ENCODE measurements around the gene ASB5.
A peak's percentile ranks its signal among the peaks of the same experiment; 100 is the strongest.
"Not testable (repeated sequence)": the region's sequence is repeated elsewhere in the genome, so short reads cannot be mapped to it uniquely, and the experiment has no call there.

Gene ASB5

DNA sequence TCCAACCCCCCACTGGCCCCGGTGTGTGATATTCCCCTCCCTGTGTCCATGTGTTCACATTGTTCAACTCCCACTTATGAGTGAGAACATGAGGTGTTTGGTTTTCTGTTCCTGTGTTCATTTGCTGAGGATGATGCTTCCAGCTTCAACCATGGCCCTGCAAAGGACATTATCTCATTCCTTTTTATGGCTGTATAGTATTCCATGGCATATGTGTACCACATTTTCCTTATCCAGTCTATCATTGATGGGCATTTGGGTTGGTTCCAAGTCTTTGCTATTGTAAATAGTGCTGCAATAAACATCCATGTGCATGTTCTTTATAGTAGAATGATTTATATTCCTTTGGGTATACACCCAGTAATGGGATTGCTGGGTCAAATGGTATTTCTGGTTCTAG, 10.5 kb upstream of the ASB5 start:
- not testable (repeated sequence) for H3K79me2 ChIP-seq (ENCODE audit: control insufficient read depth, insufficient read depth, low read length, unreplicated experiment); H2AFZ ChIP-seq (ENCODE audit: low read length, unreplicated experiment); H3K27ac ChIP-seq (ENCODE audit: low read depth, low read length); H3K4me3 ChIP-seq (ENCODE audit: low read depth, low read length); H3K4me1 ChIP-seq (ENCODE audit: control insufficient read depth, insufficient read depth, low read length, unreplicated experiment); H3K36me3 ChIP-seq (ENCODE audit: insufficient read depth, low read length); H3K27me3 ChIP-seq (ENCODE audit: insufficient read depth, low read length)

DNA sequence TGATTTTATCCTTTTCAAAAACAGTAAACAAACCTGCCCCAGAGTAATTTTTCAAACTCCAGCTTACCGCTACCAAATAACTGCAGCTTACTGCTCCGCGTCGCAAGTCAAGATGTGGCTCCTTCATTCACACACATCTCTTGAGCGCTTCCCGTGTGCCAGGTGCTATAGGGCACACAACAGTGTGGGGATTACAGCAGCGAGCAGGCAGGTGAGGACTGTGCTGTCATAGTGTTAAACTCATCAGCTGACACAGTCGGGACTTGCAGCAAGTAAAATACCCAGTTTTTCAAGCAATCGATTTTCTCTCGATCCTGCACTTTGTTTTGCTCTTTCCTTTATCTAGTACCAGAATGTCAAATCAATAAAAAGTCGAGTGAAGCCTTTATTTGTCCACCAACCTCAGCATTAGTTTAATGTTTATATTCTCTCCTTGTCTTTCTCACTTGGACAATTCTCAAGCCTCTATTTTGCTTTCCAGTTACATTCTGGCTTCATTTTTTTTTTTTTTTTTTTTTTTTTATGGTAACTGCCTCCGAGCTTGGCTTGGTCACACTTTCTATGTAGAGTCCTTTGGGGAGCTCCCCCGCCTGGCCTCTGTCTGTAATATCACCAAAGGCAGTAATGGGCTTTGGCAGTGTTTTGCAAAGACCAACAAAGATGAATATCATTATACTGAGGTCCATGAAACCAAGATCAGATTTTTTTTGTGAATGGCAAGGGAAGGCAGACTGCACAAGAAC, 8.3 kb upstream of the ASB5 start:
- H3K79me2 ChIP-seq (ENCODE audit: control insufficient read depth, insufficient read depth, low read length, unreplicated experiment), result no peaks in the 10 kb centered on the region
- no peaks in the 10 kb centered on the region for H3K36me3 ChIP-seq (ENCODE audit: insufficient read depth, low read length)
- H3K27me3 ChIP-seq (ENCODE audit: insufficient read depth, low read length), result no peaks in the 10 kb centered on the region
- no peak overlapping the region for H2AFZ ChIP-seq (ENCODE audit: low read length, unreplicated experiment)
- H3K4me1 ChIP-seq (ENCODE audit: control insufficient read depth, insufficient read depth, low read length, unreplicated experiment), result peaks cover 22% of the 10 kb centered on the region
- H3K27ac ChIP-seq (ENCODE audit: low read depth, low read length), result no peak overlapping the region
- no peak overlapping the region for H3K4me3 ChIP-seq (ENCODE audit: low read depth, low read length)

- Histone ChIP-seq H3K27me3 (ENCODE audit: insufficient read depth, low read length) (no peaks in the 10 kb centered on the region), H3K4me1 (ENCODE audit: control insufficient read depth, insufficient read depth, low read length, unreplicated experiment) (peaks cover 28% of the 10 kb centered on the region), H3K4me3 (ENCODE audit: low read depth, low read length) (no peak overlapping the region), H2AFZ (ENCODE audit: low read length, unreplicated experiment) (no peak overlapping the region), H3K27ac (ENCODE audit: low read depth, low read length) (no peak overlapping the region), H3K79me2 (ENCODE audit: control insufficient read depth, insufficient read depth, low read length, unreplicated experiment) (no peaks in the 10 kb centered on the region), H3K36me3 (ENCODE audit: insufficient read depth, low read length) (no peaks in the 10 kb centered on the region)
Observed at GRCh38 chr4:176276710-176277109, 7.7 kb upstream of the ASB5 start.

- no peak overlapping the region for H2AFZ ChIP-seq (ENCODE audit: low read length, unreplicated experiment)
- no peaks in the 10 kb centered on the region for H3K36me3 ChIP-seq (ENCODE audit: insufficient read depth, low read length)
- H3K79me2 ChIP-seq (ENCODE audit: control insufficient read depth, insufficient read depth, low read length, unreplicated experiment), result no peaks in the 10 kb centered on the region
- H3K27me3 ChIP-seq (ENCODE audit: insufficient read depth, low read length), result no peaks in the 10 kb centered on the region
- peaks cover 41% of the 10 kb centered on the region for H3K4me1 ChIP-seq (ENCODE audit: control insufficient read depth, insufficient read depth, low read length, unreplicated experiment)
- H3K27ac ChIP-seq (ENCODE audit: low read depth, low read length), result peak overlapping the region; percentile 7
- H3K4me3 ChIP-seq (ENCODE audit: low read depth, low read length), result no peak overlapping the region
Observed at GRCh38 chr4:176274441-176274840, 5.4 kb upstream of the ASB5 start.

GRCh38 chr4:176273736-176274135, 4.7 kb upstream of the ASB5 start:
- Histone ChIP-seq H3K4me1 (ENCODE audit: control insufficient read depth, insufficient read depth, low read length, unreplicated experiment) (peaks cover 41% of the 10 kb centered on the region), H3K79me2 (ENCODE audit: control insufficient read depth, insufficient read depth, low read length, unreplicated experiment) (no peaks in the 10 kb centered on the region), H2AFZ (ENCODE audit: low read length, unreplicated experiment) (peak overlapping the region; percentile 9), H3K4me3 (ENCODE audit: low read depth, low read length) (no peak overlapping the region), H3K27ac (ENCODE audit: low read depth, low read length) (peak overlapping the region; percentile 7), H3K36me3 (ENCODE audit: insufficient read depth, low read length) (no peaks in the 10 kb centered on the region), H3K27me3 (ENCODE audit: insufficient read depth, low read length) (no peaks in the 10 kb centered on the region)

GRCh38 chr4:176272799-176273198, 3.8 kb upstream of the ASB5 start:
- peak overlapping the region; percentile 85; the same call in 1 of the 2 replicates for H3K27ac ChIP-seq (ENCODE audit: low read depth, low read length)
- H3K27me3 ChIP-seq (ENCODE audit: insufficient read depth, low read length), result no peaks in the 10 kb centered on the region
- peak overlapping the region; percentile 39 for H2AFZ ChIP-seq (ENCODE audit: low read length, unreplicated experiment)

DNA sequence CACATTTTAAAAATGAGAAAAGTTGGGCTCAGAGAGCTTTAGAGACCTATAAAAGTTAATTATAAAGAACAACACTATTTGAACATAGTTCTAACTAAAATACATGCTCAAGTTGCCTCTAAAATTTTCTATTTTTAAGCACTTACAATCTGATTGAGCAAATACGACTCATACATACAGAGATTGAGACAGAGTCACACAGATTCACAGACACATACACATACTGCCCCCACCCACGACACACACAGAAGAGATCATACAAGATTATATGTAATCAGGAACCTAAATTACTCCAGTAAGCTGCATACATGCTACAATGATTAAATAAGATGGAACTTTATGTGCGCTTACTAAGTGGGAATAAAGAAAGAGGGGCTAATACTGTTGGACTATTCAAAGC, 2.7 kb upstream of the ASB5 start:
- Histone ChIP-seq H3K4me3 (ENCODE audit: low read depth, low read length) (peak overlapping the region; percentile 46), H3K4me1 (ENCODE audit: control insufficient read depth, insufficient read depth, low read length, unreplicated experiment) (peaks cover 41% of the 10 kb centered on the region), H3K27me3 (ENCODE audit: insufficient read depth, low read length) (no peaks in the 10 kb centered on the region), H2AFZ (ENCODE audit: low read length, unreplicated experiment) (no peak overlapping the region), H3K79me2 (ENCODE audit: control insufficient read depth, insufficient read depth, low read length, unreplicated experiment) (no peaks in the 10 kb centered on the region), H3K36me3 (ENCODE audit: insufficient read depth, low read length) (no peaks in the 10 kb centered on the region), H3K27ac (ENCODE audit: low read depth, low read length) (peak overlapping the region; percentile 85)

More at GRCh38 chr4:176272799-176273198, 3.8 kb upstream of the ASB5 start:
- H3K4me1 ChIP-seq (ENCODE audit: control insufficient read depth, insufficient read depth, low read length, unreplicated experiment), result peaks cover 41% of the 10 kb centered on the region
- H3K79me2 ChIP-seq (ENCODE audit: control insufficient read depth, insufficient read depth, low read length, unreplicated experiment), result no peaks in the 10 kb centered on the region
- no peak overlapping the region for H3K4me3 ChIP-seq (ENCODE audit: low read depth, low read length)
- no peaks in the 10 kb centered on the region for H3K36me3 ChIP-seq (ENCODE audit: insufficient read depth, low read length)

DNA sequence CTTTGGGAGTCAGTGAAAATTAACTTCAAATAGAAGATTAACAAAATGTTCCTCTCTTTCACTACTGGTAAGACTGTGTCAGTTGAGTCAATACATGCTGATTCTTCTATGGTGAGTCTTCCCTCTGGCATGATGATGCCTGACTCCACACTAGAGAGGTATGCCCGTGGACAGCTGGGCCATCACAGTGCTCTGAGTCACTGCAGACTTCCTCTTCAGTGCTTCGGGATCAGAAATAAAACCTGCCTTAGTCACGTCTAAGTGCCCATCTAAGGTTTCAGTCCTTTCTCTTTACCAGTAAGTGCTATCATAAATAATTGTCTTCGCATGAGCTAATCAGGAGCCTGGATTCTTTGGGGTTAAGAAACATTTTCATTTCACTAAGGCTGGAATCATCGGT, 1.6 kb upstream of the ASB5 start:
- H3K27me3 ChIP-seq (ENCODE audit: insufficient read depth, low read length), result no peaks in the 10 kb centered on the region
- H2AFZ ChIP-seq (ENCODE audit: low read length, unreplicated experiment), result peak overlapping the region; percentile 39
- H3K4me1 ChIP-seq (ENCODE audit: control insufficient read depth, insufficient read depth, low read length, unreplicated experiment), result peaks cover 41% of the 10 kb centered on the region
- H3K79me2 ChIP-seq (ENCODE audit: control insufficient read depth, insufficient read depth, low read length, unreplicated experiment), result no peaks in the 10 kb centered on the region
- peak overlapping the region; percentile 46 for H3K4me3 ChIP-seq (ENCODE audit: low read depth, low read length)
- no peaks in the 10 kb centered on the region for H3K36me3 ChIP-seq (ENCODE audit: insufficient read depth, low read length)
- H3K27ac ChIP-seq (ENCODE audit: low read depth, low read length), result peak overlapping the region; percentile 85

DNA sequence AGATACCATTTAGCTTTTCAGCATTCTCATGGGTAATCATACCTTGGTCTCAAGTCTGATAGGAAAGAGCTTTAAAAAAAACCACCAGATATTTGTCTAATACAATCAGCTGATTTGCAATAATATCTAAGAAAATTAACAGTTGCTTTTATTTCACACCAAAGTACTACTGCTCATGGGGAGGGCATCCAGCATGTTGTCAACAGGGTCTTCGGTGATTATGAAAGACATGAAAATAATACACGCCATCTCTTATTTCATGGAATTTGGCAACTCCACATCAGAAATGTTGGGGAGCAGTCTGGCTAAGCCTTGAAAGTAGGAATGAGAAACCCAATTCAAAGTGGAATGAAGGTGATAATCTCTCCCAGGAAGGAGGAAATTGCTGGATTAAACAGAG, 3.0 kb downstream of the ASB5 start:
- H3K36me3 ChIP-seq (ENCODE audit: insufficient read depth, low read length), result no peaks in the 10 kb centered on the region
- no peak overlapping the region for H3K4me3 ChIP-seq (ENCODE audit: low read depth, low read length)
- H3K27ac ChIP-seq (ENCODE audit: low read depth, low read length), result no peak overlapping the region
- H3K79me2 ChIP-seq (ENCODE audit: control insufficient read depth, insufficient read depth, low read length, unreplicated experiment), result no peaks in the 10 kb centered on the region
- peaks cover 7% of the 10 kb centered on the region for H3K4me1 ChIP-seq (ENCODE audit: control insufficient read depth, insufficient read depth, low read length, unreplicated experiment)
- H3K27me3 ChIP-seq (ENCODE audit: insufficient read depth, low read length), result no peaks in the 10 kb centered on the region
- H2AFZ ChIP-seq (ENCODE audit: low read length, unreplicated experiment), result no peak overlapping the region

- no peak overlapping the region for H3K27ac ChIP-seq (ENCODE audit: low read depth, low read length)
- H3K4me1 ChIP-seq (ENCODE audit: control insufficient read depth, insufficient read depth, low read length, unreplicated experiment), result peaks cover 17% of the 10 kb centered on the region
- H2AFZ ChIP-seq (ENCODE audit: low read length, unreplicated experiment), result no peak overlapping the region
- H3K79me2 ChIP-seq (ENCODE audit: control insufficient read depth, insufficient read depth, low read length, unreplicated experiment), result no peaks in the 10 kb centered on the region
- no peaks in the 10 kb centered on the region for H3K36me3 ChIP-seq (ENCODE audit: insufficient read depth, low read length)
- H3K27me3 ChIP-seq (ENCODE audit: insufficient read depth, low read length), result no peaks in the 10 kb centered on the region
- H3K4me3 ChIP-seq (ENCODE audit: low read depth, low read length), result no peak overlapping the region
Observed at GRCh38 chr4:176262243-176262642, 6.8 kb downstream of the ASB5 start.

DNA sequence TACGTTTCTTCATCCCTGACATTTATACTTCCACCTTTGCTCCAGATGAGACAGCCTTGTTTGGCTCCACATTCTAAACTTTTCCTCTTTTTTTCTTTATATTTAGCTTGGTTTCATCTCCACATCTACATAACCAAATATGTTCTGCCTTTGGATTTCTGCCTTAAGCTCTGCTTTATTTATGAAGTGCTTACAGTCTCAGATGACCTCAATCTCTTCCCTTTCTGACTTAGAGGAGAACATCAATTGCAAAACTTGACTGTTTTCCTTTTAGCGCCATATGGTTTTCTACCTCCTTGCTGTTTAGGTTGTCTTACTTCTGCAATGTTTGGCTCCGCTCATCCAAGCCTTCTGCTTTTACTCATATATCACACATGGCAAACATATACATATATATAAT, 7.5 kb downstream of the ASB5 start:
- Histone ChIP-seq H3K27ac (ENCODE audit: low read depth, low read length) (no peak overlapping the region), H3K27me3 (ENCODE audit: insufficient read depth, low read length) (no peaks in the 10 kb centered on the region), H3K4me1 (ENCODE audit: control insufficient read depth, insufficient read depth, low read length, unreplicated experiment) (peaks cover 25% of the 10 kb centered on the region), H3K4me3 (ENCODE audit: low read depth, low read length) (no peak overlapping the region), H3K36me3 (ENCODE audit: insufficient read depth, low read length) (no peaks in the 10 kb centered on the region), H2AFZ (ENCODE audit: low read length, unreplicated experiment) (peak overlapping the region; percentile 1), H3K79me2 (ENCODE audit: control insufficient read depth, insufficient read depth, low read length, unreplicated experiment) (no peaks in the 10 kb centered on the region)

Measured in ACC112 (cell line).